Testis (tissue), 2 donors: ENCODE measurements around the gene FAM163B.

ENCODE experiments used
- POLR2A ChIP-seq: fragments of 450-650 bp; IDR thresholded peaks from one replicate; pipeline ENCODE4 v1.6.1; 2017; ENCODE audit warnings: antibody characterized with exemption, mild to moderate bottlenecking, moderate library complexity
- TF ChIP-seq, protein P1 (sequence below), 3 experiments: fragments of 450-650 bp in 2 of 3; fragments of 200-600 bp in 1 of 3; sonication (generic) in 1 of 3; IDR thresholded peaks; one replicate each; pipeline ENCODE4 v1.5.1; 2016 to 2019; ENCODE audit warnings: antibody characterized with exemption in 3 of 3, mild to moderate bottlenecking in 2 of 3, moderate library complexity in 1 of 3

- TF ChIP-seq, protein P1, sequence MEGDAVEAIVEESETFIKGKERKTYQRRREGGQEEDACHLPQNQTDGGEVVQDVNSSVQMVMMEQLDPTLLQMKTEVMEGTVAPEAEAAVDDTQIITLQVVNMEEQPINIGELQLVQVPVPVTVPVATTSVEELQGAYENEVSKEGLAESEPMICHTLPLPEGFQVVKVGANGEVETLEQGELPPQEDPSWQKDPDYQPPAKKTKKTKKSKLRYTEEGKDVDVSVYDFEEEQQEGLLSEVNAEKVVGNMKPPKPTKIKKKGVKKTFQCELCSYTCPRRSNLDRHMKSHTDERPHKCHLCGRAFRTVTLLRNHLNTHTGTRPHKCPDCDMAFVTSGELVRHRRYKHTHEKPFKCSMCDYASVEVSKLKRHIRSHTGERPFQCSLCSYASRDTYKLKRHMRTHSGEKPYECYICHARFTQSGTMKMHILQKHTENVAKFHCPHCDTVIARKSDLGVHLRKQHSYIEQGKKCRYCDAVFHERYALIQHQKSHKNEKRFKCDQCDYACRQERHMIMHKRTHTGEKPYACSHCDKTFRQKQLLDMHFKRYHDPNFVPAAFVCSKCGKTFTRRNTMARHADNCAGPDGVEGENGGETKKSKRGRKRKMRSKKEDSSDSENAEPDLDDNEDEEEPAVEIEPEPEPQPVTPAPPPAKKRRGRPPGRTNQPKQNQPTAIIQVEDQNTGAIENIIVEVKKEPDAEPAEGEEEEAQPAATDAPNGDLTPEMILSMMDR (IDR thresholded peaks at IDR 0.05): no peak
- TF ChIP-seq POLR2A: no peak
Observed at GRCh38 chr9:133574771-133575170, 34.4 kb downstream of the FAM163B start.
